Hematopoietic multipotent progenitor cell treated with erythropoietin and hydrocortisone succinate and interleukin-3 and kit ligand, for 17 days (in vitro differentiated cells): ENCODE data around the gene CFAP97D1.

Experiments
- DNase-seq: peaks from one replicate; pipeline ENCODE4 v3.0.0-alpha.2; 2015; ENCODE audit warnings: low spot score

Gene CFAP97D1

GRCh38 chr17:43799047-43799446 is 18.8 kb downstream of the CFAP97D1 start:
- DNase-seq = no peak

- no peak for DNase-seq
Observed at GRCh38 chr17:43800736-43801135, 20.5 kb downstream of the CFAP97D1 start.

- no peak for DNase-seq
Observed at GRCh38 chr17:43801844-43802243, 21.6 kb downstream of the CFAP97D1 start.

GRCh38 chr17:43803758-43804157 is 23.5 kb downstream of the CFAP97D1 start:
- no peak for DNase-seq

- DNase-seq = no peak
Observed at GRCh38 chr17:43805117-43805516, 24.9 kb downstream of the CFAP97D1 start.

GRCh38 chr17:43808076-43808475 is 27.8 kb downstream of the CFAP97D1 start:
- DNase-seq = no peak

GRCh38 chr17:43809121-43809520 is 28.9 kb downstream of the CFAP97D1 start:
- DNase-seq = no peak

- no peak for DNase-seq
Observed at GRCh38 chr17:43810226-43810715, 30.0 kb downstream of the CFAP97D1 start.

- DNase-seq = no peak
Observed at GRCh38 chr17:43810823-43811222, 30.6 kb downstream of the CFAP97D1 start.

GRCh38 chr17:43812396-43813265 is 32.4 kb downstream of the CFAP97D1 start:
- no peak for DNase-seq

GRCh38 chr17:43813386-43813785 is 33.2 kb downstream of the CFAP97D1 start:
- no peak for DNase-seq

- no peak for DNase-seq
Observed at GRCh38 chr17:43814026-43814425, 33.8 kb downstream of the CFAP97D1 start.

- DNase-seq = no peak
Observed at GRCh38 chr17:43814714-43815113, 34.5 kb downstream of the CFAP97D1 start.

GRCh38 chr17:43816336-43817320 is 36.4 kb downstream of the CFAP97D1 start:
- no peak for DNase-seq

- DNase-seq = no peak
Observed at GRCh38 chr17:43817826-43818225, 37.6 kb downstream of the CFAP97D1 start.

- DNase-seq = no peak
Observed at GRCh38 chr17:43818966-43819365, 38.7 kb downstream of the CFAP97D1 start.

- DNase-seq = no peak
Observed at GRCh38 chr17:43820759-43821158, 40.5 kb downstream of the CFAP97D1 start.

- no peak for DNase-seq
Observed at GRCh38 chr17:43822570-43823190, 42.4 kb downstream of the CFAP97D1 start.

- no peak for DNase-seq
Observed at GRCh38 chr17:43823350-43824084, 43.3 kb downstream of the CFAP97D1 start.

- DNase-seq = no peak
Observed at GRCh38 chr17:43825567-43825966, 45.3 kb downstream of the CFAP97D1 start.

- DNase-seq = no peak
Observed at GRCh38 chr17:43826206-43826605, 46.0 kb downstream of the CFAP97D1 start.
